ENCODE data around the gene RTL3. TPM values are rescaled to one million over a fixed set of nuclear protein-coding genes. Genes with fewer than 3 reads are reported as not detected.

Gene RTL3
- total and polyA plus RNA-seq, 2 experiments from 2014 or later: not detected

DNA sequence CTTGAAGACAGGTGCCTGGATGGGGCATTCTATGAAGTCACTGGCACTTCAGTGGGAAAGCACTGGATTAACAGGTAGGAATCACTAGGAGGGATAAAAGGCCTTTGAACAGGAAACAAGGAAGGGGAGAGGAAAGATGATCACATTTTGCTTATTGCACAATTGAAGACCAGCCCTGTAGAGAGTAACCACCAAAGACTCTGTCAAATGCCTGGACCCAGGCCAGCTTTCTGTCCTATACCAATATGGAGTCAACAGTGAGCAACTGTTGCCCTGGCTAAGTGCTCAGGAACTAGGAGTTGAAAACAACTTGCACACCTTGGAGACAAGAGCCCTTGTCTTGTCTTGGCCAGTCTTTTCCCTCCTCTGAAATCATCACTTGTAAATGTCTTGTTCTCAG, 14.1 kb upstream of the RTL3 start:
- Histone ChIP-seq H3K4me1 (ENCODE audit: insufficient read depth) (no peaks in the 10 kb centered on the region), H3K4me2 (no peak overlapping the region), H3K4me3 (no peak overlapping the region), H4K20me1 (ENCODE audit: insufficient read depth, poor library complexity, severe bottlenecking) (no peaks in the 10 kb centered on the region), H3K79me2 (no peaks in the 10 kb centered on the region), H3K27ac (no peak overlapping the region), H3K9me3 (ENCODE audit: low read depth) (no peaks in the 10 kb centered on the region), H3K9me2 (replicated peaks; ENCODE audit: insufficient read depth) (no peaks in the 10 kb centered on the region), H3K27me3 (no peaks in the 10 kb centered on the region), H3K36me3 (replicated peaks; ENCODE audit: insufficient read depth, low read depth) (no peaks in the 10 kb centered on the region), H2AFZ (no peak overlapping the region)
- TF ChIP-seq EZH2phosphoT487 (IDR thresholded peaks at IDR 0.05; ENCODE audit: low read depth, severe bottlenecking, unreplicated experiment) (no peak), EZH2 (IDR thresholded peaks at IDR 0.05; ENCODE audit: borderline replicate concordance) (no peak)
- TF ChIP-seq, protein P1, sequence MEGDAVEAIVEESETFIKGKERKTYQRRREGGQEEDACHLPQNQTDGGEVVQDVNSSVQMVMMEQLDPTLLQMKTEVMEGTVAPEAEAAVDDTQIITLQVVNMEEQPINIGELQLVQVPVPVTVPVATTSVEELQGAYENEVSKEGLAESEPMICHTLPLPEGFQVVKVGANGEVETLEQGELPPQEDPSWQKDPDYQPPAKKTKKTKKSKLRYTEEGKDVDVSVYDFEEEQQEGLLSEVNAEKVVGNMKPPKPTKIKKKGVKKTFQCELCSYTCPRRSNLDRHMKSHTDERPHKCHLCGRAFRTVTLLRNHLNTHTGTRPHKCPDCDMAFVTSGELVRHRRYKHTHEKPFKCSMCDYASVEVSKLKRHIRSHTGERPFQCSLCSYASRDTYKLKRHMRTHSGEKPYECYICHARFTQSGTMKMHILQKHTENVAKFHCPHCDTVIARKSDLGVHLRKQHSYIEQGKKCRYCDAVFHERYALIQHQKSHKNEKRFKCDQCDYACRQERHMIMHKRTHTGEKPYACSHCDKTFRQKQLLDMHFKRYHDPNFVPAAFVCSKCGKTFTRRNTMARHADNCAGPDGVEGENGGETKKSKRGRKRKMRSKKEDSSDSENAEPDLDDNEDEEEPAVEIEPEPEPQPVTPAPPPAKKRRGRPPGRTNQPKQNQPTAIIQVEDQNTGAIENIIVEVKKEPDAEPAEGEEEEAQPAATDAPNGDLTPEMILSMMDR (IDR thresholded peaks at IDR 0.05; ENCODE audit: poor library complexity): no peak
- DNase-seq (ENCODE audit: low spot score): no peak

GRCh38 chrX:78665342-78665741, 6.2 kb upstream of the RTL3 start:
- no peak overlapping the region for H3K27ac ChIP-seq
- H3K79me2 ChIP-seq: no peaks in the 10 kb centered on the region
- H3K4me1 ChIP-seq (ENCODE audit: insufficient read depth): no peaks in the 10 kb centered on the region
- no peaks in the 10 kb centered on the region for H3K27me3 ChIP-seq
- no peak overlapping the region for H3K4me2 ChIP-seq
- no peaks in the 10 kb centered on the region for H3K9me2 ChIP-seq (replicated peaks; ENCODE audit: insufficient read depth)
- H3K4me3 ChIP-seq: no peak overlapping the region
- H2AFZ ChIP-seq: no peak overlapping the region
- no peaks in the 10 kb centered on the region for H3K9me3 ChIP-seq (ENCODE audit: low read depth)
- no peak for DNase-seq (ENCODE audit: low spot score)
- TF ChIP-seq, protein P1 (IDR thresholded peaks at IDR 0.05; ENCODE audit: poor library complexity): no peak
- TF ChIP-seq EZH2 (IDR thresholded peaks at IDR 0.05; ENCODE audit: borderline replicate concordance) (no peak), EZH2phosphoT487 (IDR thresholded peaks at IDR 0.05; ENCODE audit: low read depth, severe bottlenecking, unreplicated experiment) (no peak)
- no peaks in the 10 kb centered on the region for H3K36me3 ChIP-seq (replicated peaks; ENCODE audit: insufficient read depth, low read depth)
- no peaks in the 10 kb centered on the region for H4K20me1 ChIP-seq (ENCODE audit: insufficient read depth, poor library complexity, severe bottlenecking)

DNA sequence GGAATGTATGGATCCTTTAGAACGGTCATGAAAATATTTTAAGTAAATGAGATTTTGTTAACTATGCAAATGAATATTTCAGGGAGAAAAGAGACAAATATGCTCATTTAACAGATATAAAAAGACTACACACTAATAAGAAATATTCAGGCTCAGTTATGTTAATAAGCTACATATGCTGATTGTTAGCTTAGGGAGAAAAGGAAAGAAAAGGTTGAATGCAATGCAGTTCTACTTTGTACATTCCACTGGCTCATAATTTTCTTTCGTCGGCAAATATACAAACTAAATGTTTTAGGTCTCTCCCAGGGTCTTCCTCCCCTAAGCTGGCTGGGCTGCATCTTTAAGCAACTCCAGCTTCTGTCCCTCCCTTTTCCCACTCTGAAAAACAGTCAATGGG, 2.7 kb upstream of the RTL3 start:
- DNase-seq (ENCODE audit: low spot score): no peak
- Histone ChIP-seq H3K9me2 (replicated peaks; ENCODE audit: insufficient read depth) (no peaks in the 10 kb centered on the region), H3K27me3 (no peaks in the 10 kb centered on the region), H2AFZ (no peak overlapping the region), H3K36me3 (replicated peaks; ENCODE audit: insufficient read depth, low read depth) (no peaks in the 10 kb centered on the region), H3K4me3 (no peak overlapping the region), H4K20me1 (ENCODE audit: insufficient read depth, poor library complexity, severe bottlenecking) (no peaks in the 10 kb centered on the region), H3K9me3 (ENCODE audit: low read depth) (no peaks in the 10 kb centered on the region), H3K4me2 (no peak overlapping the region), H3K4me1 (ENCODE audit: insufficient read depth) (no peaks in the 10 kb centered on the region), H3K79me2 (no peaks in the 10 kb centered on the region), H3K27ac (no peak overlapping the region)
- 86% methylated on average over 3 of the region's 3 CpGs for WGBS (ENCODE audit: low lambda C conversion rate, missing lambda C conversion rate)
- TF ChIP-seq EZH2phosphoT487 (IDR thresholded peaks at IDR 0.05; ENCODE audit: low read depth, severe bottlenecking, unreplicated experiment): no peak
- TF ChIP-seq, protein P1 (IDR thresholded peaks at IDR 0.05; ENCODE audit: poor library complexity): no peak
- no peak for TF ChIP-seq EZH2 (IDR thresholded peaks at IDR 0.05; ENCODE audit: borderline replicate concordance)

DNA sequence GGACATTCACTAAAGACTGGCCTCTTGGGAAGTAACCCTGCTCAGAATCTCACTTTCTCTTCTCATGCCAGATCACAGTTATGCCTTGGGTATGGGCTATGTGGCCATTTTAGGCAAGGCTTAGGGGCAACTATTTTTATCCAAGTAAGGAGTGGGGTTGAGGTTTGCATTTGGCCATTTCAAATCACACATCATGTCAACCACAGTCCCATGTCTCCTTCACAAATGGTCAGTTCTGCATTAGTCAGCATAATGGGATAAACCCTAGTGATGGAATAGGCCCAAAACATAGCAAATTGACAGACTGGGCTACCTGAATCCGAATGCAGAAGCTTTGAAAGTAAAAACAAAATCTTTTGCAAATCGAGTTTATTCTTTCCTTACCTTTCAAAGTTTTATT, 827 bp upstream of the RTL3 start:
- WGBS (ENCODE audit: low lambda C conversion rate, missing lambda C conversion rate): 42% methylated on average over 2 of the region's 2 CpGs
- no peak overlapping the region for H3K27ac ChIP-seq

More for the DNA sequence above, 827 bp upstream of the RTL3 start:
- Histone ChIP-seq H4K20me1 (ENCODE audit: insufficient read depth, poor library complexity, severe bottlenecking) (no peaks in the 10 kb centered on the region), H3K4me2 (no peak overlapping the region), H2AFZ (no peak overlapping the region), H3K9me2 (replicated peaks; ENCODE audit: insufficient read depth) (no peaks in the 10 kb centered on the region), H3K9me3 (ENCODE audit: low read depth) (no peaks in the 10 kb centered on the region), H3K4me3 (no peak overlapping the region), H3K27me3 (no peaks in the 10 kb centered on the region), H3K4me1 (ENCODE audit: insufficient read depth) (no peaks in the 10 kb centered on the region), H3K36me3 (replicated peaks; ENCODE audit: insufficient read depth, low read depth) (no peaks in the 10 kb centered on the region), H3K79me2 (no peaks in the 10 kb centered on the region)
- no peak for DNase-seq (ENCODE audit: low spot score)
- TF ChIP-seq EZH2phosphoT487 (IDR thresholded peaks at IDR 0.05; ENCODE audit: low read depth, severe bottlenecking, unreplicated experiment): no peak
- TF ChIP-seq EZH2 (IDR thresholded peaks at IDR 0.05; ENCODE audit: borderline replicate concordance): no peak
- TF ChIP-seq, protein P1 (IDR thresholded peaks at IDR 0.05; ENCODE audit: poor library complexity): no peak

Measured in hepatocyte (in vitro differentiated cells).